ENCODE data around the gene GRIN3A.

Gene GRIN3A

GRCh38 chr9:101702257-101702656, 36.2 kb downstream of the GRIN3A start:
- no peak for DNase-seq

- DNase-seq: peak; percentile 11
These were observed 44.7 kb downstream of the GRIN3A start for GRCh38 chr9:101693546-101694336.

- peak; percentile 49 for DNase-seq
These were observed 46.8 kb downstream of the GRIN3A start for GRCh38 chr9:101691657-101692056.

- DNase-seq: no peak
These were observed 49.4 kb downstream of the GRIN3A start for GRCh38 chr9:101689039-101689438.

- DNase-seq: no peak
These were observed 53.8 kb downstream of the GRIN3A start for GRCh38 chr9:101684665-101685064.

- DNase-seq: peak; percentile 30
These were observed 55.2 kb downstream of the GRIN3A start for GRCh38 chr9:101683236-101683635.

- no peak for DNase-seq
These were observed 60.6 kb downstream of the GRIN3A start for GRCh38 chr9:101677861-101678260.

- DNase-seq: no peak
These were observed 63.1 kb downstream of the GRIN3A start for GRCh38 chr9:101675341-101675740.

GRCh38 chr9:101674165-101674564, 64.3 kb downstream of the GRIN3A start:
- DNase-seq: peak; percentile 70

GRCh38 chr9:101673642-101674041, 64.8 kb downstream of the GRIN3A start:
- no peak for DNase-seq

GRCh38 chr9:101671567-101671966, 66.9 kb downstream of the GRIN3A start:
- no peak for DNase-seq

GRCh38 chr9:101668421-101668820, 70.0 kb downstream of the GRIN3A start:
- no peak for DNase-seq

GRCh38 chr9:101664453-101664852, 74.0 kb downstream of the GRIN3A start:
- no peak for DNase-seq

GRCh38 chr9:101652601-101653175, 85.8 kb downstream of the GRIN3A start:
- no peak for DNase-seq

- peak; percentile 31 for DNase-seq
These were observed 88.3 kb downstream of the GRIN3A start for GRCh38 chr9:101650142-101650541.

GRCh38 chr9:101648493-101648892, 90.0 kb downstream of the GRIN3A start:
- DNase-seq: no peak

GRCh38 chr9:101639785-101640665, 98.4 kb downstream of the GRIN3A start:
- peak; percentile 77 for DNase-seq

GRCh38 chr9:101639311-101639710, 99.1 kb downstream of the GRIN3A start:
- no peak for DNase-seq

- peak; percentile 93 for DNase-seq
These were observed 102.2 kb downstream of the GRIN3A start for GRCh38 chr9:101636247-101636646.

- no peak for DNase-seq
These were observed 103.0 kb downstream of the GRIN3A start for GRCh38 chr9:101635473-101635872.

- DNase-seq: peak; percentile 40
These were observed 103.6 kb downstream of the GRIN3A start for GRCh38 chr9:101634741-101635409.

- DNase-seq: no peak
These were observed 105.8 kb downstream of the GRIN3A start for GRCh38 chr9:101632611-101633010.

- no peak for DNase-seq
These were observed 106.6 kb downstream of the GRIN3A start for GRCh38 chr9:101631892-101632291.
